Neural cell (in vitro differentiated cells): ENCODE results near the gene RAX. TPM values are rescaled to one million over a fixed set of nuclear protein-coding genes. Genes with fewer than 3 reads are reported as not detected.

Experiments
- H2AFZ ChIP-seq: fragments of 200-600, 300-800 bp; sonication (generic), shearing (Covaris generic); 2 replicates; pipeline ENCODE4 v1.6.0; 2014; ENCODE audit warnings: low read depth, mild to moderate bottlenecking, antibody characterized with exemption, low read length, moderate library complexity
- H3F3A ChIP-seq: fragments of 200-600 bp; shearing (Covaris generic); 2 replicates; pipeline ENCODE4 v1.6.1; 2016; ENCODE audit warnings: mild to moderate bottlenecking, moderate library complexity, mixed read lengths, antibody characterized with exemption, low read length; ENCODE audit not compliant: insufficient read depth, poor library complexity, severe bottlenecking
- H3K27ac ChIP-seq: fragments of 200-600, 300-800 bp; sonication (generic), shearing (Covaris generic); 2 replicates; pipeline ENCODE4 v1.5.1; 2014; ENCODE audit warnings: mild to moderate bottlenecking, low read length, moderate library complexity
- H3K27me3 ChIP-seq: fragments of 300-800, 200-600 bp; sonication (generic), shearing (Covaris generic); 2 replicates; pipeline ENCODE4 v1.6.0; 2014; ENCODE audit warnings: mild to moderate bottlenecking, low read depth, low read length, moderate library complexity; ENCODE audit not compliant: insufficient read depth
- H3K36me3 ChIP-seq: fragments of 300-800, 200-600 bp; sonication (generic), shearing (Covaris generic); 2 replicates; pipeline ENCODE4 v1.5.1; 2014; ENCODE audit warnings: mild to moderate bottlenecking, antibody characterized with exemption, low read length, moderate library complexity; ENCODE audit not compliant: insufficient read depth
- H3K4me2 ChIP-seq: fragments of 300-800, 200-600 bp; sonication (generic), shearing (Covaris generic); 2 replicates; pipeline ENCODE4 v1.6.0; 2014; ENCODE audit warnings: mild to moderate bottlenecking, low read length
- H3K4me3 ChIP-seq: fragments of 300-800, 200-600 bp; sonication (generic), shearing (Covaris generic); 2 replicates; pipeline ENCODE4 v1.5.1; 2014; ENCODE audit warnings: mild to moderate bottlenecking, low read length, moderate library complexity
- H3K79me2 ChIP-seq: fragments of 200-600 bp; shearing (Covaris generic); replicated peaks from 2 replicates; pipeline ENCODE4 v1.6.0; 2014; ENCODE audit warnings: mild to moderate bottlenecking, low read length, moderate library complexity; ENCODE audit not compliant: insufficient read depth
- H3K9ac ChIP-seq: fragments of 300-800, 200-600 bp; sonication (generic), shearing (Covaris generic); 2 replicates; pipeline ENCODE4 v1.6.1; 2016; ENCODE audit warnings: mild to moderate bottlenecking, low read length, mixed read lengths
- H3K9me2 ChIP-seq: fragments of 200-600 bp; shearing (Covaris generic); 2 replicates; pipeline ENCODE4 v1.6.1; 2016; ENCODE audit warnings: mild to moderate bottlenecking, low read length, mixed read lengths; ENCODE audit not compliant: insufficient read depth
- H3K9me3 ChIP-seq: fragments of 200-600, 300-800 bp; sonication (generic), shearing (Covaris generic); 2 replicates; pipeline ENCODE4 v1.6.1; 2016; ENCODE audit warnings: mild to moderate bottlenecking, mixed run types, low read length, moderate library complexity, mixed read lengths
- H4K20me1 ChIP-seq: fragments of 200-600 bp; shearing (Covaris generic); 2 replicates; pipeline ENCODE4 v1.6.1; 2016; ENCODE audit warnings: mild to moderate bottlenecking, mixed run types; ENCODE audit not compliant: insufficient read depth
- CTCF ChIP-seq: fragments of 450-650 bp; IDR thresholded peaks from 2 replicates; pipeline ENCODE4 v1.5.1; 2014; ENCODE audit warnings: antibody characterized with exemption, mild to moderate bottlenecking, moderate library complexity; ENCODE audit not compliant: poor library complexity, severe bottlenecking
- EP300 ChIP-seq: fragments of 450-650 bp; conservative IDR thresholded peaks from 2 replicates; pipeline ENCODE4 v1.6.1; 2014; ENCODE audit warnings: antibody characterized with exemption, mild to moderate bottlenecking, moderate library complexity; ENCODE audit not compliant: poor library complexity, severe bottlenecking
- EZH2 ChIP-seq: fragments of 200-600, 300-800 bp; shearing (Covaris generic), sonication (generic); IDR thresholded peaks from 2 replicates; pipeline ENCODE4 v1.6.1; 2014; ENCODE audit warnings: antibody characterized with exemption, low read length, borderline replicate concordance, mild to moderate bottlenecking; ENCODE audit not compliant: insufficient read depth, poor library complexity, severe bottlenecking
- MXI1 ChIP-seq: fragments of 450-650 bp; conservative IDR thresholded peaks from 2 replicates; pipeline ENCODE4 v1.6.1; 2014; ENCODE audit warnings: antibody characterized with exemption, mild to moderate bottlenecking; ENCODE audit not compliant: poor library complexity, severe bottlenecking
- POLR2AphosphoS5 ChIP-seq: IDR thresholded peaks from 2 replicates; pipeline ENCODE4 v1.6.1; 2012
- RAD21 ChIP-seq: fragments of 450-650 bp; conservative IDR thresholded peaks from 2 replicates; pipeline ENCODE4 v1.6.1; 2014; ENCODE audit warnings: antibody characterized with exemption, mild to moderate bottlenecking, moderate library complexity
- REST ChIP-seq: IDR thresholded peaks from 2 replicates; pipeline ENCODE4 v1.6.1; 2012; ENCODE audit warnings: borderline replicate concordance
- SMC3 ChIP-seq: fragments of 450-650 bp; conservative IDR thresholded peaks from 2 replicates; pipeline ENCODE4 v1.6.1; 2014; ENCODE audit warnings: antibody characterized with exemption, mild to moderate bottlenecking, moderate library complexity; ENCODE audit not compliant: poor library complexity
- TAF1 ChIP-seq: IDR thresholded peaks from 2 replicates; pipeline ENCODE4 v1.6.1; 2012; ENCODE audit warnings: low read depth
- polyA plus RNA-seq: library from polyadenylated mRNA; depleted of rRNA; stranded (reverse); fragments of >200 nt; gene quantifications from 2 replicates; pipeline ENCODE4 v1.2.3, GENCODE V29; 2014

The RAX gene
- polyA plus RNA-seq, 1 donor from 2014 or later = not detected

GRCh38 chr18:59282341-59282740 is 9.1 kb upstream of the RAX start:
- no peaks in the 10 kb centered on the region for H3K79me2 ChIP-seq
- no peak overlapping the region for H3K27ac ChIP-seq
- no peaks in the 10 kb centered on the region for H3K9me2 ChIP-seq
- no peak for TF ChIP-seq EP300
- TF ChIP-seq MXI1 = no peak
- TF ChIP-seq TAF1 = no peak
- no peak for TF ChIP-seq SMC3
- no peak for TF ChIP-seq POLR2AphosphoS5
- TF ChIP-seq REST = no peak
- no peak for TF ChIP-seq EZH2
- no peak for TF ChIP-seq RAD21
- H4K20me1 ChIP-seq = no peaks in the 10 kb centered on the region
- no peaks in the 10 kb centered on the region for H3K9me3 ChIP-seq
- H3F3A ChIP-seq = no peaks in the 10 kb centered on the region
- H2AFZ ChIP-seq = no peak overlapping the region
- no peak overlapping the region for H3K4me2 ChIP-seq
- no peaks in the 10 kb centered on the region for H3K36me3 ChIP-seq
- no peak overlapping the region for H3K9ac ChIP-seq
- H3K27me3 ChIP-seq = peaks cover 47% of the 10 kb centered on the region
- H3K4me3 ChIP-seq = no peak overlapping the region

GRCh38 chr18:59279722-59280121 is 6.5 kb upstream of the RAX start:
- TF ChIP-seq SMC3 = no peak
- TF ChIP-seq EZH2 = no peak
- no peak for TF ChIP-seq POLR2AphosphoS5
- no peak for TF ChIP-seq MXI1
- no peak for TF ChIP-seq CTCF
- no peak for TF ChIP-seq TAF1
- no peak for TF ChIP-seq EP300
- TF ChIP-seq RAD21 = no peak
- Histone ChIP-seq H3K4me3 (no peak overlapping the region), H3K36me3 (no peaks in the 10 kb centered on the region), H3K79me2 (no peaks in the 10 kb centered on the region), H2AFZ (no peak overlapping the region), H3K9me2 (no peaks in the 10 kb centered on the region), H3K9me3 (no peaks in the 10 kb centered on the region), H3K4me2 (no peak overlapping the region), H4K20me1 (no peaks in the 10 kb centered on the region), H3K27me3 (peaks cover 62% of the 10 kb centered on the region), H3F3A (no peaks in the 10 kb centered on the region), H3K9ac (no peak overlapping the region), H3K27ac (no peak overlapping the region)
